IgD-negative memory B cell (primary cell): Measurements from ENCODE around the gene FOXM1. TPM values are rescaled to one million over a fixed set of nuclear protein-coding genes. Genes with fewer than 3 reads are reported as not detected.

Experiments
- H3K27ac Mint-ChIP-seq, 3 donors: one replicate each; pipeline ENCODE4 v1.8.0; 2020 to 2022; ENCODE audit warnings: mild to moderate bottlenecking in 3 of 3, mixed read lengths in 3 of 3, moderate library complexity in 1 of 3
- H3K27me3 Mint-ChIP-seq: one replicate; pipeline ENCODE4 v1.8.0; 2021; ENCODE audit warnings: mixed read lengths
- H3K36me3 Mint-ChIP-seq: one replicate; pipeline ENCODE4 v1.8.0; 2020; ENCODE audit warnings: mild to moderate bottlenecking, mixed read lengths
- H3K4me1 Mint-ChIP-seq, 3 donors: one replicate each; pipeline ENCODE4 v1.8.0; 2020 to 2022; ENCODE audit warnings: mixed read lengths in 3 of 3, mild to moderate bottlenecking in 1 of 3
- H3K4me3 Mint-ChIP-seq, 4 donors: one replicate each; pipeline ENCODE4 v1.8.0; 2020 to 2022; ENCODE audit warnings: mild to moderate bottlenecking in 4 of 4, mixed read lengths in 4 of 4, moderate library complexity in 3 of 4
- H3K9me3 Mint-ChIP-seq, 3 donors: one replicate each; pipeline ENCODE4 v1.8.0; 2020 to 2021; ENCODE audit warnings: mixed read lengths in 3 of 3, mild to moderate bottlenecking in 1 of 3
- polyA plus RNA-seq: library from polyadenylated mRNA; unstranded; fragments of 300-500 nt; fragmentation: Illumina TruSeq; gene quantifications from one replicate; pipeline ENCODE4 v1.2.3, GENCODE V29; 2021

FOXM1 gene
- polyA plus RNA-seq, 1 donor from 2014 or later, result 0.88 TPM

DNA sequence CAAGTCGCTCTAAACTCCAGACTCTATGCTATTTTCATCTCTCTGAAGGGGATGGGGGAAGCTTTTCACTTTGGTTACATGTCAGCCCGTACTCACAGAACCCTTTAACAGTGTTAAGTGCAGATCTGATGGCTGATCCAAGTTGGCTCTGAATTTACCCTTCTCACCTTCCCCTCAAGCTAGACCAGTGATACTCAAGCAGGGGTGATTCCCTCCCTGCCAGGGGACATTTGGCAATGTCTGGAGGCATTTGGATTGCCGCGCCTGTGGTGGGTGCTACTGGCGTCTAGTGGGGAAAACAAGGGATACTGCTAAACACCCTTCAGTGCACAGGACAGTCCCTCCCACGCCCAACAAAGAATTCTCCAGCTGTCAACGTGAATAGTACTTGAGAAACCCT, 14.1 kb downstream of the FOXM1 start:
- Mint-ChIP-seq H3K4me1 (no peaks in the 10 kb centered on the region), H3K27ac (no peak overlapping the region), H3K36me3 (no peaks in the 10 kb centered on the region), H3K4me3 (no peak overlapping the region), H3K9me3 (peaks cover 0 to 1% (median 0%) of the 10 kb centered on the region in 3 donors), H3K27me3 (no peaks in the 10 kb centered on the region)

DNA sequence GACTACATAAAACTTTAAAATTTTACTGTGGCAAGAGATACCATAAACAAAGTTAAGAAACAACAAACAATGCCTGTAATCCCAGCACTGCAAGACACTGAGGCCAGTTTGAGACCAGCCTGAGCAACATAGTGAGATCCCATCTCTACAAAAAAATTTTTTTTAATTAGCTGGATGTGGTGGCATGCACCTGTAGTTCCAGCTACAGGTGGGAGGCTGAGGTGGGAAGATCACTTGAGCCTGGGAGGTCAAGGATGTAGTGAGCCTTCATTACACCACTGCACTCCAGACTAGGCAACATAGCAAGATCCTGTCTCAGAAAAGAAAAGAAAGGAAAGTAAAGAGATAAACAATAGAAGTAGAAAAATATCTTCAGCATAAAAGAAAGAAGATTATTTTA, 16.8 kb downstream of the FOXM1 start:
- H3K36me3 Mint-ChIP-seq, result peaks cover 4% of the 10 kb centered on the region
- no peak overlapping the region for H3K27ac Mint-ChIP-seq

DNA sequence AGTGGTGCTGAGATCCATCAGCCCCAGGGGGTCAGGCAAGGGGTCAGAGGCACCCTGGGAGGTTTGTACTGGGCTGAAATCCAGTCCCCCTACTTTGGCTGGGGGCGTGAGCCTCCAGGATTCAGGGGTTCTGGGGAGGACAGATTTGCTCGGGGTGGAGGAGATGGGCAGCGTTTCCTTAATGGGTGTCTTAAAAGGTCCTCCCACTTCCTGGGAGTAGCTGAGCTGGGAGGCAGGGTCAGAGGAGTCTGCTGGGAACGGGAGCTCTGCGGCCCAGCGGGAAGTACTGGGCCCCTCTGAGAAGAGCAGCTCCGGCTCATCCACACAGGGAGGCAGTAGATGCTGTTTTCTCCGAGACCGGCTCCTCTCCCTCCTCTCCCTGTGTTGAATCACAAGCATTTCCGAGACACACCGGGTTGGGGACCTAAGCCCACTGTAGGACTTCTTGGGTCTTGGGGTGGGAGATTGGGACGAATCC, 18.0 kb downstream of the FOXM1 start:
- H3K36me3 Mint-ChIP-seq, result peaks cover 4% of the 10 kb centered on the region
- H3K9me3 Mint-ChIP-seq, result no peaks in the 10 kb centered on the region
- H3K4me3 Mint-ChIP-seq, result no peak overlapping the region
- no peaks in the 10 kb centered on the region for H3K4me1 Mint-ChIP-seq
- no peak overlapping the region for H3K27ac Mint-ChIP-seq
- no peaks in the 10 kb centered on the region for H3K27me3 Mint-ChIP-seq

More for the DNA sequence above, 16.8 kb downstream of the FOXM1 start:
- no peaks in the 10 kb centered on the region for H3K27me3 Mint-ChIP-seq
- H3K4me3 Mint-ChIP-seq, result no peak overlapping the region
- H3K4me1 Mint-ChIP-seq, result no peaks in the 10 kb centered on the region
- no peaks in the 10 kb centered on the region for H3K9me3 Mint-ChIP-seq

DNA sequence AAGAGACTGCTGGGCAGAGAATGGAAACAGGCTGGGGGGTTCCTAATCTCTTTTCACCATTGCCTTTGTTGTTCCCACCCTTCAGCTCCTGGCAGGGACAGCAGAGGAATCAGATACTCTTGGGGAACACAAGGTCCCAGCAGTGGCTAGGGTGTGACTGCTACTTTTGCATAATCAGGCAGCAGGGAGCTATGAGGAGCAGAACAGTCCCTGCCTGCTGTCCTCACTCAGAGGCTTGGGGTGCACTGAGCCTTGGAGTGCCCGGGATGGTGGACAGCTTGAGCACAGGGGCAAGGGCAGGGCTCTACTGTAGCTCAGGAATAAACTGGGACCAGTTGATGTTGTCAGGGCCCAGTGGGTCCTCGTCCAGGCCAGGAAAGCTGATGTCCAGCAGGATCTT, 18.6 kb downstream of the FOXM1 start:
- Mint-ChIP-seq H3K4me3 (no peak overlapping the region), H3K4me1 (peaks cover 0 to 3% (median 0%) of the 10 kb centered on the region in 3 donors), H3K27me3 (no peaks in the 10 kb centered on the region), H3K36me3 (peaks cover 4% of the 10 kb centered on the region), H3K27ac (no peak overlapping the region), H3K9me3 (no peaks in the 10 kb centered on the region)

DNA sequence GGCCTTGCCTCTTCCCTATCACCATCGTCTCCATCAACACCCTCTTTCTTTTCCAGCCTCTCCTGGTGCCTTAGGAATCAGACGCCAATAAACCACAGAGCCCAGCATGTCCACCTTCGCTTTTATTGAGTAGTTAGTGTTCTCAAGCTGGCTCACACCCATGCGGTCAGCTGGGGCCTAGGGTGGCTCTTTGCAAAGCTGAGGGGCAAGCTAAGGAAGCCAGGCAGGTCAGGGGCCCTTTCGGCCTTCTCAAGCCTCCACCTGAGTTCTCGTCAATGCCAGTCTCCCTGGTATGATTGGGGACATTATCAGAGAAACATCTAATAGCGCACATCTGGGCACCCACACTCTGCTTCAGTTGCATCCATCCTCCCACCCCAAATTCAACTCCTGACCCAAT, 19.4 kb downstream of the FOXM1 start:
- Mint-ChIP-seq H3K4me1 (peaks cover 0 to 3% (median 0%) of the 10 kb centered on the region in 3 donors), H3K9me3 (no peaks in the 10 kb centered on the region), H3K27me3 (no peaks in the 10 kb centered on the region), H3K36me3 (peaks cover 4% of the 10 kb centered on the region), H3K4me3 (no peak overlapping the region), H3K27ac (no peak overlapping the region)

DNA sequence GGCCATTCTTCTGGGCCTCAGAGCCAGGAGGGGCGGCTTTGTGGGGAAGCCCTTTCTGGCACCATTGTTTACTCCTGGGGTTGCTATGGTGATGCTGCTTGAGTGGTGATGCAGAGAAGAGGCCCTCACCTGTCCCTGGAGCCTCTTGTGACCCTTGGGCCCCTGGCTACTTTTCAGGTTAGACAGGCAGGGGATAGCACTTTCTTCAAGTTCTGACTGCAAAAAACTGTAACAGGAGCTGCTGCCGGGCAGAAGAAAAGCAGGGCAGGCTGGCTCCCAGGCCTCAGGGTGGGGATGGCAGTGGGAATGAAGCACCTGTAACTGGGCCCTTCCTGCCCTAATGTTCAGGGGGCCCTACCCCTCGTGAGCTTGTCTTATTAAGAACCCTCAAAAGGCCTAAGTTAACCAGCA, 19.9 kb downstream of the FOXM1 start, which contains the start of gene TEX52:
TSS of gene TEX52 (minus strand) at position 19 of the 411 bp plus-strand sequence. CDS start at position 6, 13 bp downstream.
- Mint-ChIP-seq H3K4me1 (peaks cover 0 to 3% (median 0%) of the 10 kb centered on the region in 3 donors), H3K27ac (peak within 1 kb of the TSS in 2 of 3 donors; percentile 32 to 64), H3K36me3 (peaks cover 4% of the 10 kb centered on the region), H3K4me3 (no peak within 1 kb of the TSS), H3K9me3 (no peaks in the 10 kb centered on the region), H3K27me3 (no peaks in the 10 kb centered on the region)

DNA sequence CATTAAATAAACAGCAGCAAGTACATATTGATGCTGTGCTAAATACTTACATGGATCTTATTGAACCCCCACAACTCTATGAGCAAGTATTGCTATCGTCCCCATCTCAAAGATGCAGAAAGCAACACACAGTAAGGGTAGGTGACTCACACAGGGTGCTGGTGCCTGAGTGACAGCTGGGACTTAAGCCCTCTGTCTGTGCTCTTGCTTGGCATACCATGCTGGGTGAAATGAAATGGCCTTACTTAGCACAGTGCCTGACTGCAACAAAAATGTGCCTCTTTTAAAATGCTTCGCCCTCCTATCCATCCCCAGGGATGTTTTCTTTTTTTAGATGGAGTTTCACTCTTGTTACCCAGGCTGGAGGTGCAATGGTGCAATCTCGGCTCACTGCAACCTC, 20.9 kb downstream of the FOXM1 start:
- peaks cover 0 to 3% (median 0%) of the 10 kb centered on the region in 3 donors for H3K4me1 Mint-ChIP-seq
- H3K27ac Mint-ChIP-seq, result peak overlapping the region in 1 of 3 donors; percentile 64
- peaks cover 4% of the 10 kb centered on the region for H3K36me3 Mint-ChIP-seq
- H3K9me3 Mint-ChIP-seq, result no peaks in the 10 kb centered on the region
- H3K27me3 Mint-ChIP-seq, result no peaks in the 10 kb centered on the region
- H3K4me3 Mint-ChIP-seq, result no peak overlapping the region

DNA sequence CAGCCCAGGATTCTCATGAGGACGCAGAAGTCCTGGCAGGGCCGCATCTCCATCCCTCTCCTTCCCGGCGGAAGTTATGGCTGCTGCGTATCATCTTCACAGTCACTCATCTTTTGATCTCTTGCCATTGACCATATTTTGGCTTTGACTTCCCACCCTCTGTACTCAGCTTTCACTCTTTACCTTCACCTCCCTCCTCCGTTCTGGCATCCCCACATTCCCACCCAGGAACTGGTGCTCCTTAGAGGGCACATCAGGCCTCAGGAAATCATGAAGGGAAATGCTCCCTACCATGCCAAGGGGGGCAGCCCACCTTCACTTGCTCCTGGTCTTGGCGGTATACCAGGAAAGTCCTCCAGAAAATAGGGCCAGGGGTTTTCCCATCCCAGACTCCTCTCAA, 21.4 kb downstream of the FOXM1 start:
- H3K27me3 Mint-ChIP-seq, result no peaks in the 10 kb centered on the region
- H3K27ac Mint-ChIP-seq, result no peak overlapping the region
- H3K9me3 Mint-ChIP-seq, result no peaks in the 10 kb centered on the region
- no peak overlapping the region for H3K4me3 Mint-ChIP-seq
- H3K36me3 Mint-ChIP-seq, result peaks cover 4% of the 10 kb centered on the region
- peaks cover 0 to 3% (median 0%) of the 10 kb centered on the region in 3 donors for H3K4me1 Mint-ChIP-seq

DNA sequence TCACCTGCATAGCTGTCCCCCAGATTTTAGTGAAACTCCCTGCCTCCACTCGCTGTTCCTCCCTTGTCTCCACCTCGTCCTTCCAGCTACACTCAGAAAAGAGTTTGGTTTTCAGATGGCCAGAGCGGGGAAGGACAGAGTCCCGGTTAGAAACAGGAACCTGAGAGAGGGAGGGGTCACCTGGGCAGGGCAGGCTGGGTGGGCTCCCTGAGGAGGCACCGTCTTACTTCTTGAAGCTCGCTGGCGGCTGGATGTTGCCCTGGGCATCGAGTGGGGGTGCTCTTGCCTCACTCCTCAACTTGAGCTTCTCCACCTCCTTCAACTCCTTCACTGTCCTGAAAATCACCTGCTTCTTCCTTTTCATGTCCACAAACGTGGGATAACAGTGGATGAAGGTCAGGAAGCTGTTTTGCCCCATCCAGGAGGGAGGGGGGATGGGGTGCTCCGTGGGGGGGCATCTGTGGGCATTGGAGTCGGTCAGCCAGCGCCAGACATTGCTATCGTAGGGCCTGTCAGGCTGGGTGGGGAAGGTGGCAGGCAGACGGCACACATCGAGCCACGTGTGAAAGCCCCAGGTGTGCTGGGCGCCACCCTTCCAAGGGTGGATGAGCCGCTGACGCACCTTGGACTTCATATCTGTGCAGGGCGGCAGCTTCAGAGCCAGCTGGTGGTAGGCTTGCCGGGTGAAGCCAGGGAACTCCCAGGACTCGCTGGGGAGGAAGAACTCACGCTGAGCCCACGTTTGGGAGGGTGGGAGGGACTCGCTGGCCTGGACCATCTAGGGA, 22.1 kb downstream of the FOXM1 start:
- H3K27me3 Mint-ChIP-seq, result no peaks in the 10 kb centered on the region
- no peak overlapping the region for H3K4me3 Mint-ChIP-seq
- no peak overlapping the region for H3K27ac Mint-ChIP-seq
- no peaks in the 10 kb centered on the region for H3K9me3 Mint-ChIP-seq
- H3K36me3 Mint-ChIP-seq, result peaks cover 4% of the 10 kb centered on the region
- H3K4me1 Mint-ChIP-seq, result peaks cover 0 to 3% (median 0%) of the 10 kb centered on the region in 3 donors

DNA sequence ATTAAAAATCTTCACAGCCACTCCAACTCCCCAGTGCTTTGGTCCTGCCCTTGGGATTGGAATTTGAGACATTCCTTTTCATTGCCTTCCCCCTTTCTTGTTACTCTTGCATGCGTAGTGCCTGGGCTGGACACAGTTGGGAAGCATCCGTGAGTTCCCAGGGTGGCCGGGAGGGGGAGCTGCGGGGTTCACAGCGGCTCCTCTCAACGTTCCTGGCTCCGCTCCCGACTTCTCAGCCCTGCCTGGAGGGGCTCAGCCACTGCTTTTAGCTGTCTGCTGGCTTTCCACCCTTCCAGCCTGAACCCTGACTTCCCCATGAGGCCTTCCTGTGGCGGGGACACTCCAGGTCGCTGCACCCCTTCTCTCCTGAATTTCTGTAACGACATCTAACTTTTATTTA, 23.3 kb downstream of the FOXM1 start:
- no peak overlapping the region for H3K27ac Mint-ChIP-seq
- no peaks in the 10 kb centered on the region for H3K9me3 Mint-ChIP-seq
- no peaks in the 10 kb centered on the region for H3K27me3 Mint-ChIP-seq
- peaks cover 4% of the 10 kb centered on the region for H3K36me3 Mint-ChIP-seq
- peaks cover 0 to 3% (median 0%) of the 10 kb centered on the region in 3 donors for H3K4me1 Mint-ChIP-seq
- H3K4me3 Mint-ChIP-seq, result peak overlapping the region in 1 of 4 donors; percentile 54

DNA sequence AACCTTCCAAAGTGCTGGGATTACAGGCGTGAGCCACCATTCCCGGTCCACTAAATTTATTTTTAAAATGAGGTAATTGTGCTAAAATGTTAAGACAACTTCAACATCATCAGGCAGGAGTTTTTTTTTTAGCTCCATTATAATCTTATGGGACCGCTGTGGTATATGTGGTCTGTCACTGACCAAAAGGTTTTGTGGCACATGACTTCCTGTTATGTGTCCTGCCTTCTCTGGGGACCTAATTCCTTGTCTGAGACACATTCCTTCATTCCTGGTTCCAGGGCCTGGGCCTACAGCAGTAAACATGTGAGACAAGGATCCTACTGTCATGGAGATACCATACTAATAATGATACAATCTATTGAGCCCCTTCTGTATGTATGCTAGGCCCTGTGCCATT, 25.0 kb downstream of the FOXM1 start:
- Mint-ChIP-seq H3K9me3 (no peaks in the 10 kb centered on the region), H3K27me3 (no peaks in the 10 kb centered on the region), H3K27ac (no peak overlapping the region), H3K4me1 (peaks cover 0 to 3% (median 0%) of the 10 kb centered on the region in 3 donors), H3K4me3 (no peak overlapping the region), H3K36me3 (peaks cover 4% of the 10 kb centered on the region)

DNA sequence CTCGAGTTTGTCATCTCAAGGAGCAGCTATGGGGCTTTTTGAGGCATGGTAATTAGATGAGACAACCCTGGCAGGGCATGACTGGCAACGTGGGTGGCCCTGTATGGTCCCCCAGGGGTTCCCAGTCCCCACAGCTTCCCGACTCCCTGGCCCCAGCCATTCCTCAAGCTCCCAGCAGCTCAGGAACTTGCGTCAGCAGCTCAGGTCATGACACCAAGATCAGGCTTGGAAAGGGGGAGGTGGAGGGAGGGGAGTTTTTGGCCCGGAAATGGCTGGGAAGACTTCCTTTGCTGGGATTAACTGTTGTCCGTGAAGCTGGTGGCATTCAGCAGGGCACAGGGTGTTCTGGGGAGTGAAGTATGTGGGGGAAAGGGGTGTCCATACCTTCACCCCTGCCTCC, 31.7 kb downstream of the FOXM1 start:
- H3K36me3 Mint-ChIP-seq, result peaks cover 2% of the 10 kb centered on the region
- no peaks in the 10 kb centered on the region for H3K9me3 Mint-ChIP-seq
- no peak overlapping the region for H3K27ac Mint-ChIP-seq
- H3K4me3 Mint-ChIP-seq, result no peak overlapping the region
- H3K27me3 Mint-ChIP-seq, result no peaks in the 10 kb centered on the region
- no peaks in the 10 kb centered on the region for H3K4me1 Mint-ChIP-seq

DNA sequence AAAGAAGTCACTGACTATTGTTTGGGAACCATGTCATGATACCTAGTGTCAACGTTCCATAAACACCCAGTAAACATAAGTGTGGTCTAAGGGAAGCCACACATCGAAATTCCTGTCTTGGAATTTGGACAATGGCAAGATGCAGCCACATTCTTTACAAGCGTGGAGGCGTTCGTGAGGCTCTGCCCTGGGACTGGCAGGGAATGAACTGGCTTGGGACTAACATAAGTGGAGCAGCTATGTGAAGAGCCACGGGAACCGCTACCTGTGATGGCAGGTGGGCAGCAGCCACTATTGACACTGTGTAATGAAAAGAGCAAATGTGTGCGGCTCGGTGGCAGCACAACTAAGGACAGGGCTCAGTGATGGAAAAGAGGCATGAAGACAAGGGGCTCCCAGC, 32.2 kb downstream of the FOXM1 start:
- H3K9me3 Mint-ChIP-seq, result no peaks in the 10 kb centered on the region
- no peaks in the 10 kb centered on the region for H3K4me1 Mint-ChIP-seq
- H3K36me3 Mint-ChIP-seq, result peaks cover 3% of the 10 kb centered on the region
- H3K4me3 Mint-ChIP-seq, result no peak overlapping the region
- H3K27me3 Mint-ChIP-seq, result no peaks in the 10 kb centered on the region
- H3K27ac Mint-ChIP-seq, result no peak overlapping the region

DNA sequence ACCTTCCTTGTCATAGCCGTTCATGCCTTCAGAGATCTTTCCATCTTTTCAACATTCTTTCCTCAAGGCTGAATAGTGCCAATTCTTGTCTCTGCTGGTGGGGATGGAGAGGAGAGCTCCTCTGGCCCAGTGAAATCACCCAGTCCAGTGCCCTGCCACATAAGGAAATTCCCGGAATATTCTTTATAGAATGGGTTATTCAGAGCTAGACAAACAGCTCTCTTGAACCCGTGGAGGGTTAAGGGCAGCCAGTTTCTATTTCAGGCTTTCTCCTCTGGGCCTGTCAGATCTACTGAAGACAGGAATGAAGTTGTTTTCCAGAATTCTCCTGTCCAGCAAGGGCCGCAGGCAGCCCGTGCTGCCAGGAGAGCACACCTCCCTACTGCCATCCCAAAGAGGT, 34.0 kb downstream of the FOXM1 start:
- Mint-ChIP-seq H3K9me3 (no peaks in the 10 kb centered on the region), H3K36me3 (peaks cover 11% of the 10 kb centered on the region), H3K4me1 (no peaks in the 10 kb centered on the region), H3K27ac (no peak overlapping the region), H3K27me3 (no peaks in the 10 kb centered on the region), H3K4me3 (no peak overlapping the region)

DNA sequence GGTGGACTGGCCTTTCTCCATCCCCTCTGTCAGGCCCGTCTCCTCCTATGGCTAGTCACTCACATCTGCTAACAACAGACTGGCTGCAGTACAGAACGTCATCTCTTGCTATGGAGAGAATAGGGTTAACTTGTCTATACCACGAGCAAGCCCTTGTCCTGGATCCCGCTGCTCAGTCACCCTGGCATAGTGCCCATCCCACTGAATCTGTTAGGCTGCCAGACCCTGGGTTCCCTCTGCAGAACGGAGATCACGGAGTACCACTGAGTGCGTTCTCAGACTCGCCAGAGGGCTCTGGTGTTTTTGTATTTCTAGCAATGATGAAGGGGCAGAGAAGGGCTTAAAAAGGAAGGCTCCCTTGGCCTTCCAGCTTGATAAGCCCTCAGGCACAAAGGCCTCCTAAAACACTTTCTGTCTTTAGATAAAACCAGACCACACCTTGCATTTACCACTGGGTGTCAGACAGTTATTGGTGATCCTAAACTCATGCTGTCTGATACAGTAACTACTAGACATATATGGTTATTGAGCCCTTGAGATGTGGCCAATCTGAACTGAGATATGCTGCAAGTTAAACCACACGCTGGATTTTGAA, 35.8 kb downstream of the FOXM1 start:
- Mint-ChIP-seq H3K9me3 (no peaks in the 10 kb centered on the region), H3K36me3 (peaks cover 11% of the 10 kb centered on the region), H3K4me1 (no peaks in the 10 kb centered on the region), H3K27ac (peak overlapping the region in 1 of 3 donors; percentile 27), H3K27me3 (no peaks in the 10 kb centered on the region), H3K4me3 (peak overlapping the region in 1 of 4 donors; percentile 12)
